Body of pancreas (tissue), 4 donors: ENCODE results near the gene ERI3. TPM values are rescaled to one million over a fixed set of nuclear protein-coding genes. Genes with fewer than 3 reads are reported as not detected.

ENCODE experiments used
- ATAC-seq: fragments of 150-250 bp; one replicate; pipeline ENCODE4 v1.9.1; 2016
- DNase-seq, 4 donors: peaks; one replicate each; pipeline ENCODE4 v3.0.0-alpha.2; 2019
- H3K27ac ChIP-seq, 4 donors: fragments of 200-600 bp; sonication (generic); 1 replicate in 3 of 4; 2 replicates in 1 of 4; pipeline versions ENCODE4 v1.5.1 to v1.6.1; 2016 to 2019; ENCODE audit warnings: mild to moderate bottlenecking in 1 of 4, mixed read lengths in 1 of 4, moderate library complexity in 1 of 4
- H3K27me3 ChIP-seq, 2 donors: fragments of 200-600 bp; sonication (generic); one replicate each; pipeline ENCODE4 v1.6.0; 2016; ENCODE audit warnings: mild to moderate bottlenecking in 1 of 2
- H3K36me3 ChIP-seq, 2 donors: fragments of 200-600 bp; sonication (generic); replicated peaks in 1 of 2; 2 replicates each; pipeline ENCODE4 v1.5.1; 2016; ENCODE audit warnings: low read depth in 2 of 2; ENCODE audit not compliant: insufficient read depth in 1 of 2
- H3K4me1 ChIP-seq: fragments of 200-600 bp; sonication (generic); one replicate; pipeline ENCODE4 v1.6.0; 2016
- H3K4me3 ChIP-seq, 2 donors: fragments of 200-600 bp; sonication (generic); 1 replicate in 1 of 2; 2 replicates in 1 of 2; pipeline ENCODE4 v1.5.1; 2016 to 2019
- H3K9me3 ChIP-seq, 3 donors: fragments of 200-600 bp; sonication (generic); 1 replicate in 2 of 3; 2 replicates in 1 of 3; pipeline ENCODE4 v1.5.1; 2016
- POLR2A ChIP-seq, 3 donors: fragments of 450-650 bp; IDR thresholded peaks; one replicate each; pipeline ENCODE4 v1.6.1; 2016; ENCODE audit warnings: antibody characterized with exemption in 3 of 3, mild to moderate bottlenecking in 2 of 3
- WGBS, 2 donors: methylation state at CpG; one replicate each; pipeline ENCODE4 v1.1.5; 2017; 5-methylcytosine and 5-hydroxymethylcytosine counted together
- intact Hi-C: fragments of 100-400 bp; cut with DNase I; formaldehyde crosslinking; loops from one replicate; pipeline ENCODE4 v1.15.1; 2023
- total RNA-seq, 2 donors: library from RNA; depleted of rRNA; stranded (reverse); fragments of >200 nt; gene quantifications; one replicate each; pipeline ENCODE4 v1.1.0, GENCODE V29; 2016
- TF ChIP-seq, protein P1 (sequence below), 7 experiments: fragments of 450-650 bp in 4 of 7; fragments of 200-600 bp in 3 of 7; sonication (generic) in 3 of 7; IDR thresholded peaks; one replicate each; pipeline ENCODE4 v1.5.1; 2016 to 2019; ENCODE audit warnings: antibody characterized with exemption in 7 of 7

ERI3 gene
- total RNA-seq, 2 donors from 2014 or later: 17.4 to 59.7 TPM

DNA sequence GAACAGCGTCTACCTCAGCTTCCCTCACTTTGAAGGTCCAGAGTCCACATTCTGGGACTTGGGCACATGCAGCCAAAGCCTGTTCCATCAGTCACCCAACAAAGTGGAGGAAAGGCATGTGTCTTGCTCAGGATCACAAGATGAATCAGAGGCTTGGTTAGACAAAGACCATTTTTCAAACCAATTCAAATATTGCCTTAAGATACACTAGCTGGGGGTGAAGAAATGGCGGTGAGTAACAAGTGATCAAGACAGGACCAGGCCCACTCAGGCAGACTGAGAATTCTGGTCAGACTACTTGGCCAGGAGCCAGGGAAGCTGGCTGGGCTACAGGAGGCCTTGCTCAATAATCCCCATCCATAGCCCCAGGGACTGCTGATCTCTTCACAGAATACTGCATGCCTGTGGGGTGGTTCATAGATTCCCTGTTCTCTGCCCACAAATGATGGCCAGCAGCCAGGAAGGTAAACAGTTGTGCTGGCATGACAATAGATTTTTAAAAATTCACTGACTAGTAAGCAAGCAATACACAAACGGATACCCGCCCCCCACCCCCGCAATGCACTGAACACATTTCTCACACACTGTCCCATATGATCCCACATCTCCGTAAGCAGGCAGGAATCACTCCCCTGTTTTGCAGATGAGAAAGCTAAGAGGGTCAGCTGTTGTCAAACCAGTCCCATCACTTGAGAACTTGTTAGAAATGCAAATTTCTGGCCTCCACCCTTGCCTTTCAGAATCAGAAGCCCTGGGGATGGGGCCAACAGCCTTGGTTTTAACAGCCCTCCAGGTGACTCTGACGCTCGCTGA lies 27.2 kb downstream of the ERI3 start:
- H3K36me3 ChIP-seq: no peaks in the 10 kb centered on the region
- peak; percentile 77 to 93 (median 86) for DNase-seq
- TF ChIP-seq POLR2A (IDR thresholded peaks at IDR 0.05): no peak
- TF ChIP-seq, protein P1, sequence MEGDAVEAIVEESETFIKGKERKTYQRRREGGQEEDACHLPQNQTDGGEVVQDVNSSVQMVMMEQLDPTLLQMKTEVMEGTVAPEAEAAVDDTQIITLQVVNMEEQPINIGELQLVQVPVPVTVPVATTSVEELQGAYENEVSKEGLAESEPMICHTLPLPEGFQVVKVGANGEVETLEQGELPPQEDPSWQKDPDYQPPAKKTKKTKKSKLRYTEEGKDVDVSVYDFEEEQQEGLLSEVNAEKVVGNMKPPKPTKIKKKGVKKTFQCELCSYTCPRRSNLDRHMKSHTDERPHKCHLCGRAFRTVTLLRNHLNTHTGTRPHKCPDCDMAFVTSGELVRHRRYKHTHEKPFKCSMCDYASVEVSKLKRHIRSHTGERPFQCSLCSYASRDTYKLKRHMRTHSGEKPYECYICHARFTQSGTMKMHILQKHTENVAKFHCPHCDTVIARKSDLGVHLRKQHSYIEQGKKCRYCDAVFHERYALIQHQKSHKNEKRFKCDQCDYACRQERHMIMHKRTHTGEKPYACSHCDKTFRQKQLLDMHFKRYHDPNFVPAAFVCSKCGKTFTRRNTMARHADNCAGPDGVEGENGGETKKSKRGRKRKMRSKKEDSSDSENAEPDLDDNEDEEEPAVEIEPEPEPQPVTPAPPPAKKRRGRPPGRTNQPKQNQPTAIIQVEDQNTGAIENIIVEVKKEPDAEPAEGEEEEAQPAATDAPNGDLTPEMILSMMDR (IDR thresholded peaks at IDR 0.05): no peak

DNA sequence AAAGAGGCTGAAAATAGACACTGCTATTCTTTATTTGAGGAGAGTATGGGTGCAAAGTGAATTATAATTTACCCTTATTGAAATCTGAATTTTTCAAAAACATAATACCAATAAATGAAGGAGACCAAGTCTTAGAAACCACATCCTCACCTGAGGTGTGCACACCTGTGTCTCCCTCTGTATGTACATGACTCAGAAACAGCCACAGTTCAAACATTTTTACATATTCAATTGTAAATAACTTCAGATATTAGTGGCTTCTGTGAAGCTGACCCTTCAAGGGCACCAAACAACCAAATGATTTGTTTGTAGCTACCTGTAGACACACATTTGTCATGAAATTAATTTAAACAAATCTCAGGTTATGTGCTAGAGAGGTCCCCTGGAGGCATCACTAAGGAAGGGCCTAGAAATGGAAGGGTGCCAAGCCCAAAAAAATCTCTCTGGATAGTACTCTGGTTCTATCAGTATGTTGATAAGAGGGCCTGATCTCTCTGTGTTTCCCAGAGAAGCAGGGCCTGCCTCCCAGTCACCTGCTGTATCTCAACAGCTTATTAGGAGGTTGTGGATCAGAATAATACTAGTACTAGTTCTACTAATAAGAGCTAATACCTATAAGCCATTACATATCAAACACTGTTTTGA lies 28.1 kb downstream of the ERI3 start:
- peak overlapping the region in 2 of 4 donors; percentile 46 for H3K27ac ChIP-seq
- DNase-seq (no peak), ATAC-seq (no peak)
- TF ChIP-seq, protein P1 (IDR thresholded peaks at IDR 0.05): no peak
- no peak for TF ChIP-seq POLR2A (IDR thresholded peaks at IDR 0.05)
- H3K27me3 ChIP-seq: no peaks in the 10 kb centered on the region
- no peak overlapping the region for H3K4me3 ChIP-seq
- intact Hi-C loops: no loop called here
- H3K4me1 ChIP-seq: peaks cover 15% of the 10 kb centered on the region
- H3K9me3 ChIP-seq: no peaks in the 10 kb centered on the region
- no peaks in the 10 kb centered on the region for H3K36me3 ChIP-seq

More for the DNA sequence above, 27.2 kb downstream of the ERI3 start:
- Histone ChIP-seq H3K4me3 (no peak overlapping the region), H3K9me3 (no peaks in the 10 kb centered on the region), H3K27me3 (no peaks in the 10 kb centered on the region), H3K4me1 (peaks cover 15% of the 10 kb centered on the region), H3K27ac (peak overlapping the region; percentile 5 to 46 (median 32))
- intact Hi-C loops: no loop called here
- ATAC-seq: peak; percentile 92
- 42 to 45% methylated on average over 8 of the region's 8 CpGs for WGBS, 2 donors

GRCh38 chr1:44326024-44326701 lies 28.9 kb downstream of the ERI3 start:
- H3K27ac ChIP-seq: no peak overlapping the region
- no peaks in the 10 kb centered on the region for H3K27me3 ChIP-seq
- no peaks in the 10 kb centered on the region for H3K9me3 ChIP-seq
- DNase-seq: no peak
- no peak for ATAC-seq
- H3K36me3 ChIP-seq: no peaks in the 10 kb centered on the region
- TF ChIP-seq POLR2A (IDR thresholded peaks at IDR 0.05): no peak
- TF ChIP-seq, protein P1 (IDR thresholded peaks at IDR 0.05): no peak
- H3K4me1 ChIP-seq: peaks cover 15% of the 10 kb centered on the region
- intact Hi-C loops: no loop called here
- H3K4me3 ChIP-seq: no peak overlapping the region
- 81 to 82% methylated on average over 9 of the region's 9 CpGs for WGBS, 2 donors

DNA sequence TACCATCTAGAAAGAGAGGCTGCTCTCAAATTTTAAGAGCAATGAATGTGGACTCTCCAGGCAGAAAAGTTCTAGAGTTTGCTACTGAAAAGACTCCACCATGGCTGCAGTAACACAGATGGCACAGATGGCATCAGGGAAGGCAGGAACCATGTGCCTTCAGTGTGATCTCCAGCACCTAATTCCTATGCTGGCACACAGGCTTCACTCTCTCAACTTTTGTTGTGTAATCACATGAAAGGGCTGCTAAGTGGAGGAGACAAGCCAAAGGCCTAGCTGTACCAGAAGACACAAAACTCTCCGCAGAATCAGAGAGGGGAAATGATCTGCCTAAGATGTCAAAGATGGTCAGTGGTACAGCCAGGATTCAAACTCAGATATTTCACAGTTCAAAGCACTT lies 31.1 kb downstream of the ERI3 start:
- no peaks in the 10 kb centered on the region for H3K9me3 ChIP-seq
- intact Hi-C loops: no loop called here
- TF ChIP-seq POLR2A (IDR thresholded peaks at IDR 0.05): no peak
- TF ChIP-seq, protein P1 (IDR thresholded peaks at IDR 0.05): no peak

More for the DNA sequence above, 31.1 kb downstream of the ERI3 start:
- Histone ChIP-seq H3K36me3 (peaks cover 0 to 2% of the 10 kb centered on the region in 2 donors), H3K27ac (no peak overlapping the region), H3K4me3 (no peak overlapping the region), H3K4me1 (peaks cover 15% of the 10 kb centered on the region), H3K27me3 (no peaks in the 10 kb centered on the region)
- WGBS, 2 donors: 94 to 100% methylated on average over 1 of the region's 1 CpG
- DNase-seq (no peak), ATAC-seq (no peak)
